Stimulated activated CD8-positive, alpha-beta memory T cell treated with anti-CD3 and anti-CD28 coated beads, Interleukin-12 subunit alpha, Interleukin-12 subunit beta, amount 100 ng/mL, for 1 hour (primary cell): Measurements from ENCODE around the gene JMJD1C.
"Not testable (repeated sequence)": the region's sequence is repeated elsewhere in the genome, so short reads cannot be mapped to it uniquely, and the experiment has no call there.

Experiments used
- DNase-seq: peaks from one replicate; pipeline ENCODE4 v3.0.0-alpha.2; 2020; ENCODE audit warnings: low read depth

The JMJD1C gene

DNA sequence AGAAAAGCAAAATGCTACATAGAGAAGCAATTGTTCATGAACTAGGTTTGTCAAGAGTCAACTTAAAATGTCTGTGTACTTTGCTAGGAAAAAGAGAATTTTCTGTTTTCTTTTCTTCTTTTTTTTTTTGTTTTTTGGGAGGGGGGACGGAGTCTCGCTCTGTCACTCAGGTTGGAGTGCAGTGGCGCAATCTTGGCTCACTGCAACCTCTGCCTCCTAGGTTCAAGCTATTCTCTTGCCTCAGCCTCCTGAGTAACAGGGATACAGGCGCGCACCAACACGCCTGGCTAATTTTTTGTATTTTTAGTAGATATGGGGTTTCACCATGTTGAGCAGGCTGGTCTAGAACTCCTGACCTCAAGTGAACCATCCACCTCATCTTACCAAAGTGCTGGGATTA lies 181.9 kb downstream of the JMJD1C start:
- not testable (repeated sequence) for DNase-seq

DNA sequence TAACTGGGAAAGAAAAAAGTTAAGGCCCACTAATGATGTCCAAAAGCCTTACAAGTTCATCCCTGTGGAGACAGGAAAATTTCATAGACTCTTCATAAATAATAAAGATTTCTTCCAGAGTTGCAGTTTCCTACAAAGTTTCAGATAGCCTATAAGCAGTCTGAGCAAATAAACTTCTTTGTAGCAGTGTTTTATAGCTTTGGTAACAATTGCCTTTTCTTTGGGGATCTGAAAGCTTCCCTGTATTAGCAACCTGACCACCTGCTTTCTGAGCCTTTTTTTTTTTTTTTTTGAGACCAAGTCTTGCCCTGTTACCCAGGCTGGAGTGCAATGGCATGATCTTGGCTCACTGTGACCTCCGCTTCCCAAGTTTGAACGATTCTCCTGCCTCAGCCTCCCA lies 182.7 kb downstream of the JMJD1C start:
- DNase-seq, result no peak

- no peak for DNase-seq
These were observed 183.8 kb downstream of the JMJD1C start for GRCh38 chr10:63281967-63282366.

DNA sequence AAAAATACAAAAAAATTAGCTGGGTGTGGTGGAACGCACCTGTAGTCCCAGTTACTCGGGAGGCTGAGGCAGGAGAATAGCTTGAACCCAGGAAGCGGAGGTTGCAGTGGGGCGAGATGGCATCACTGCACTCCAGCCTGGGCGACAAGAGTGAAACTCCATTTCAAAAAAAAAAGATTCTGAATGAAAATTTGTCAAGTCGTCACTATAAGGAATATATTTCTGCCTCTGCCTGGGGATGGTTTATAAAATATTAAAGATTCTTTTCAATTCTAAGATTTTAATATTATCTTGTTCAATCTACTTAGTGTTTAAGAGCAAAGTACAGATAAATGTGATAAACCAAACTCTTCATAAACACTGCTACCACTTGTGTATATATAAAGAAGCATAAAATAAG lies 185.4 kb downstream of the JMJD1C start:
- no peak for DNase-seq

DNA sequence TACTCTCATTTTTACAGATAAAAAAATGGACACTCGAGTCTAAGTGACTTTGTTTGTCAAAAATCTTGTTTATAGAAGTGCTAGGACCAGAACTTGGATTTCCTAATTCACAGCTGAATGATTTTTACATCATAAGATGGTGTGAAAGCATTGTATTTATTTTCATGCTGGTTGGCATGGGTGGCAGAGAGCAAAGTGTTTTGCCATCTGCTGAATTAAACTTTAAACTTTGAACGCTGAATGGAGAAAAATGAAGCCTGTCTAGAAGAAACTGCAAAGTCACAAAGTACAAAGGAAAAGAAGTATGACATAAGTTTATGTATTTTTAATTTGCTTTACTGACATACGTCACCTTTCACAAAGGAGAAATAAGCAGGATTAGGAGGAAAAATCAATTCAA lies 190.7 kb downstream of the JMJD1C start:
- no peak for DNase-seq

DNA sequence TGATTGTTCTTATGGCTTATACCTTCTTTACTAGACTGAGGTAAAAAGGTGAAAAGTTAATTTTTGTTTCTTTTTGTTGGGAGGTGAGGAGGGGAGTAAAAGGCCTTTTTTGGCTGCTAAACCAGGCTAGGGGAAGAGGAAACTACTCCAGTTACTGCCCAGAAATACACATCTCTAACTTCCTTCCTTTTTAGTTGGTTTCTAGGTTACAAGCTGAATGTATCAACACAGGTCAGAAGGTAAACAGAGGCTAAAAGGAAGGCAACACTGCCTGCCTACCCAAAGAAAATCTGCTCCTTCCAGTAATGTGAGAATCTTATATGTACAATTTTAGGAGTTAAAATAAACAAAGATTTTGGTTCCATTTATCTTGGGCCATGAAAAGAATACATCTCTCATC lies 192.2 kb downstream of the JMJD1C start:
- DNase-seq, result no peak

GRCh38 chr10:63268798-63269503 lies 196.8 kb downstream of the JMJD1C start:
- DNase-seq, result peak; percentile 64

GRCh38 chr10:63268149-63268797 lies 197.5 kb downstream of the JMJD1C start:
- DNase-seq, result no peak

- DNase-seq, result no peak
These were observed 198.2 kb downstream of the JMJD1C start for GRCh38 chr10:63267414-63268148.

DNA sequence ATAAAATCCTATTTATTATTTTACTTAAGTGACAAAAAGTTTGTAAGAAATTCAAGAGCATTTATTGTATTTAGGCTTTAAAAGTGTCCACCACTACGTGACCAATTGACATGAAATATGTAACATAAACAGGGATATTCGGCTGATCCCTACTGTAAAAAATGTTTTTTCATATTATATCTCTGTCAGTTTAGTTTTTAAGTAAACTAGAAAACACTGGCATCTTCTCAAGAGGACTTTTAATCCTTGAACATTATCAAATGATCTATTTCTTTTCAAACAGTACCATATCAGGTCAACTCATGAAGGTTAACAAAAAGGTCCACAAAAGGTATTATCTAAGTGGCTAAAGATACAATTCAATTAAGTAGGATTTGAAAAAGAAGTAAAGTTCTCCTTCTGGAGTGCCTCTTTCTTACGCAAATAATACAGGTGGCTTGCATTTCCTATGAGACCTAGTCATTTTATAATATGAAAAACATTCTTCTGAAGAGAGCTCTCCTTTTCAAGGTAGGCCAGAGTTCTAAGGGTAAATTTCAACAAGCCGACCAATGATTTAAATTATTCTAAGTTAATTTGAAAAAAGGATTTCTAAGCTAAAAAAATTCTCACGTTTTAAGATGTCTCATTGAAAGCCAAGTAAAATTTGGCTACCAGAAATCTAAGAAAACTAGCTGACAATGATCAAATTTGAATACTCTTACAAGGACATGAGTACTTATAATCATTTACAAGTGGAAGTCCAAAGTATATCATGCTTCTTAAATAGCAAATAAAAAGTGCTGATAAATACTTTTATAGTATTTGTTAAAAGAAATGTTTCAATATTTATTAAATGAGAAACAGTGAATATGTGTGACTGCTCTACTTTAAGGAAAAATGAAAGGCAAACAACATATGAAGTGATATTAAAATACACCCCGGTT lies 199.1 kb downstream of the JMJD1C start:
- DNase-seq, result no peak

- no peak for DNase-seq
These were observed 200.0 kb downstream of the JMJD1C start for GRCh38 chr10:63265683-63266235.

- DNase-seq, result peak; percentile 10
These were observed 200.6 kb downstream of the JMJD1C start for GRCh38 chr10:63265222-63265617.

GRCh38 chr10:63264617-63265221 lies 201.1 kb downstream of the JMJD1C start:
- DNase-seq, result no peak

- no peak for DNase-seq
These were observed 203.2 kb downstream of the JMJD1C start for GRCh38 chr10:63262430-63263073.

DNA sequence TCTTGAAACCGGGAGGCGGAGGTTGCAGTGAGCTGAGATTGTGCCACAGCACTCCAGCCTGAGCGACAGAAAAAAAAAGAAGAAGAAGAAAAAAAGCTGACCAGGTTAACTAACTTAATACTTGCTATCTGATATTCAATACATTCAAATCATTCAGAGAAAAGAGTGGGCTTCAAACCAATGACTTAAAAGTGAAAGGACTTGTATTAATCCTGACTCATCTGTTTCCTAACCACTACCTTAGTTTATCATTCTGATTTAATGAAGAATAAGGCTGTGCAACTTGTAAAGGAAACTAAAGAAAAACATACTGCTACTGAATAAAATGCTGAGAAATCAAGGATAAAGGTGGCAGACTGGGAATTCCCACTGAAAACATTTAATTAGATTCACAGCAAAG lies 204.3 kb downstream of the JMJD1C start:
- no peak for DNase-seq

- DNase-seq, result no peak
These were observed 204.9 kb downstream of the JMJD1C start for GRCh38 chr10:63260860-63261251.

- DNase-seq, result no peak
These were observed 205.5 kb downstream of the JMJD1C start for GRCh38 chr10:63260103-63260859.

GRCh38 chr10:63258920-63259678 lies 206.7 kb downstream of the JMJD1C start:
- DNase-seq, result no peak

- DNase-seq, result no peak
These were observed 208.0 kb downstream of the JMJD1C start for GRCh38 chr10:63257778-63258177.
